IMR-90 (cell line): ENCODE results near the gene TCF4. TPM values are rescaled to one million over a fixed set of nuclear protein-coding genes. Genes with fewer than 3 reads are reported as not detected.

Experiments
- polyA plus RNA-seq, 3 experiments: library from polyadenylated mRNA; depleted of rRNA; stranded (reverse); fragments of >200 nt; gene quantifications; 2 replicates each; pipeline ENCODE4 v1.2.3, GENCODE V29; 2012; ENCODE audit warnings: low replicate concordance in 1 of 3
- total RNA-seq: library from RNA; depleted of rRNA; stranded (reverse); fragments of >200 nt; gene quantifications from 2 replicates; pipeline ENCODE4 v1.2.3, GENCODE V29; 2012
- TF ChIP-seq, protein P1 (sequence below): fragments of 150-350 bp; IDR thresholded peaks from 2 replicates; pipeline ENCODE4 v1.6.1; 2016; ENCODE audit warnings: low read depth, mild to moderate bottlenecking, low read length, moderate library complexity, borderline replicate concordance

Gene TCF4
- total and polyA plus RNA-seq, 2 of the 4 experiments (the other 2 are of a cell fraction) = 30.0 to 87.1 TPM

DNA sequence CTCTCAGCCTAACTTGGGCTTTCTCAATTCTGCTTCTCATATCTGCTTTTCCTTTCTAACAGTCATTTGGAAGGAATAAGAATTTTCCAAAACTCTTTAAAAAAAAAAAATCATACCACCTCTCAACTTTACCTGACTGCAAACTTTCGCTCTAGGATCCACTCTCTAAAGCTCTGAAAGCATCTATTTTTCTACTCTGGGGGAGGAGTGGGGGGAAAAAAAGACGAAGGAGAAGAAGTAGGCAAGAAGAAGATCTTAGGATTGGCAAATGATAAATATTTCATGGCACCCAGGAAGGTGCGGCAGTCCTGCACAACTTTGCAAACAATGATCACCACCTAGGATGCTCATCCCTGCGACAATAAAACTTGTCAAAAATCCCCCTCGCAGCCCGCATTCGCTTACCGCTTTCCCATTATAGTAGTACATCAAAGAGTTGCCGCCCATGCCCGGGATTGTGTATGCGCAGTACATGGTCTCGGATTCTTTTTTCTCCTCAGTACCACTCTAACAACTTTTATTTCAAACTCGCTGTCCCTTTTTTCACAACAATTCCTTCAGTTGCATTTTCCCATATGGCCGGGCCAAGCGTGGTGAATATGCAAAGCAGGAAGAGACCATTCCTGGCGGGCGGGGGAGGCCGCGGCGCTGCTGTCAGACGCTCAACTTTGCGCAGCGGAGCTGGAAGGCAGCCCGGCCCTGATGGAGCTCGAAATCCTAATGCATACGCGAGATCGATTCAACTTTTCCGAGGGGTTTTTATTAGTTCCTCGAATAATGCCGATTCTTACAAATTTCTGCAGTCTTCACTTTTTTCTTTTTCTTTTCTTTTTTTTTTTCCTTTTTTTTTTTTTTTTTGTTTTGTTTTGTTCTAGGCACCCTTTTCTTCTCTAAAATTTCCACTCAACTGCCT is 266.5 kb downstream of the TCF4 start (continued):
- TF ChIP-seq, protein P1, sequence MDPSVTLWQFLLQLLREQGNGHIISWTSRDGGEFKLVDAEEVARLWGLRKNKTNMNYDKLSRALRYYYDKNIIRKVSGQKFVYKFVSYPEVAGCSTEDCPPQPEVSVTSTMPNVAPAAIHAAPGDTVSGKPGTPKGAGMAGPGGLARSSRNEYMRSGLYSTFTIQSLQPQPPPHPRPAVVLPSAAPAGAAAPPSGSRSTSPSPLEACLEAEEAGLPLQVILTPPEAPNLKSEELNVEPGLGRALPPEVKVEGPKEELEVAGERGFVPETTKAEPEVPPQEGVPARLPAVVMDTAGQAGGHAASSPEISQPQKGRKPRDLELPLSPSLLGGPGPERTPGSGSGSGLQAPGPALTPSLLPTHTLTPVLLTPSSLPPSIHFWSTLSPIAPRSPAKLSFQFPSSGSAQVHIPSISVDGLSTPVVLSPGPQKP = no peak
